Ureter (tissue), 1 donor: ENCODE measurements around the gene PRPS1. TPM values are rescaled to one million over a fixed set of nuclear protein-coding genes. Genes with fewer than 3 reads are reported as not detected.

Experiments
- total RNA-seq: library from RNA; stranded (reverse); gene quantifications from one replicate; pipeline ENCODE4 v1.2.4, GENCODE V29; 2023
- donor health status: DM: yes; HTN: yes; CAD: no.

The PRPS1 gene
- total RNA-seq, 1 donor from 2014 or later = 40.8 TPM

Other genes with a start within 250 kb of the PRPS1 start
- 0.96 TPM for gene FRMPD3, start 178.9 kb upstream of the PRPS1 start, total RNA-seq
- gene TSC22D3, start 147.3 kb downstream of the PRPS1 start, total RNA-seq = 240 TPM
- not detected for gene NCBP2L, start 149.2 kb downstream of the PRPS1 start, total RNA-seq
- gene MID2, start 197.4 kb downstream of the PRPS1 start, total RNA-seq = 29.9 TPM